H1 (cell line): ENCODE data around the gene CLCNKB. TPM values are rescaled to one million over a fixed set of nuclear protein-coding genes. Genes with fewer than 3 reads are reported as not detected.

ENCODE experiments used
- CTCF ChIA-PET: fragments of 300-600 bp; sonication (Branson Sonifier 250); formaldehyde crosslinking; loops from one replicate; lab custom pipeline; 2021; ENCODE audit not compliant: partially characterized antibody; lab: Charles Lee
- POLR2A ChIA-PET: fragments of 300-600 bp; sonication (Branson Sonifier 250); formaldehyde crosslinking; loops from one replicate; lab custom pipeline; 2021; ENCODE audit warnings: inconsistent platforms; ENCODE audit not compliant: partially characterized antibody; lab: Charles Lee
- DNase-seq, 2 experiments: peaks; one replicate each; pipeline versions ENCODE4 v3.0.0 to v3.0.0-alpha.2; 2010 to 2022; ENCODE audit warnings: low spot score in 2 of 2, low read depth in 1 of 2, mixed read lengths in 1 of 2
- FAIRE-seq: peaks from 2 replicates; lab custom pipeline; 2011; peaks lifted over from hg19 to GRCh38; lab: Jason Lieb, UNC
- H2AFZ ChIP-seq: 2 replicates; pipeline ENCODE4 v1.8.1; 2012; ENCODE audit warnings: low read length, inconsistent platforms
- H2AK5ac ChIP-seq: 2 replicates; pipeline ENCODE4 v1.6.1; 2013; ENCODE audit warnings: low read depth, low read length
- H2BK120ac ChIP-seq: replicated peaks from 2 replicates; pipeline ENCODE3; 2013; ENCODE audit warnings: low read depth, low read length, inconsistent platforms
- H2BK12ac ChIP-seq: 2 replicates; pipeline ENCODE4 v1.6.1; 2013; ENCODE audit warnings: low read depth, low read length
- H2BK15ac ChIP-seq: 2 replicates; pipeline ENCODE4 v1.6.1; 2013; ENCODE audit warnings: low read length
- H2BK20ac ChIP-seq: 2 replicates; pipeline ENCODE4 v1.6.1; 2013; ENCODE audit warnings: low read length
- H2BK5ac ChIP-seq: 2 replicates; pipeline ENCODE4 v1.6.1; 2013; ENCODE audit warnings: low read depth, low read length
- H3K14ac ChIP-seq: 2 replicates; pipeline ENCODE4 v1.6.1; 2013; ENCODE audit warnings: inconsistent platforms; ENCODE audit not compliant: insufficient read length
- H3K18ac ChIP-seq: 2 replicates; pipeline ENCODE4 v1.6.1; 2013; ENCODE audit warnings: low read length; ENCODE audit errors: extremely low read depth
- H3K23ac ChIP-seq: 2 replicates; pipeline ENCODE4 v1.6.1; 2013; ENCODE audit warnings: inconsistent platforms; ENCODE audit not compliant: insufficient read length
- H3K23me2 ChIP-seq: 2 replicates; pipeline ENCODE4 v1.6.1; 2013; ENCODE audit warnings: low read depth, low read length
- H3K27ac ChIP-seq: 2 replicates; pipeline ENCODE4 v1.6.1; 2011; ENCODE audit warnings: low read depth, low read length, inconsistent platforms
- H3K27me3 ChIP-seq, 4 experiments: replicated peaks in 1 of 4; 1 replicate in 1 of 4; 2 replicates in 3 of 4; pipeline versions ENCODE4 v1.6.1 to v1.8.1; 2011 to 2013; ENCODE audit warnings: low read length in 3 of 4, mild to moderate bottlenecking in 3 of 4, inconsistent platforms in 2 of 4, mixed read lengths in 2 of 4, moderate library complexity in 1 of 4; ENCODE audit not compliant: control insufficient read depth in 3 of 4, insufficient read depth in 3 of 4; ENCODE audit errors: extremely low read depth in 1 of 4
- H3K36me3 ChIP-seq, 4 experiments: 2 replicates each; pipeline versions ENCODE4 v1.6.1 to v1.8.1; 2011 to 2013; ENCODE audit warnings: mild to moderate bottlenecking in 4 of 4, low read length in 3 of 4, moderate library complexity in 2 of 4, control low read depth in 1 of 4, inconsistent platforms in 1 of 4; ENCODE audit not compliant: insufficient read depth in 4 of 4, control insufficient read depth in 2 of 4
- H3K4ac ChIP-seq: replicated peaks from 2 replicates; pipeline ENCODE3; 2013; ENCODE audit warnings: low read length, low read depth, mixed read lengths, inconsistent platforms; ENCODE audit not compliant: insufficient read length
- H3K4me1 ChIP-seq, 4 experiments: replicated peaks in 1 of 4; 1 replicate in 1 of 4; 2 replicates in 3 of 4; pipeline versions ENCODE4 v1.6.1 to v1.8.1; 2011 to 2013; ENCODE audit warnings: low read length in 3 of 4, inconsistent platforms in 2 of 4, mixed read lengths in 1 of 4; ENCODE audit not compliant: insufficient read depth in 4 of 4, control insufficient read depth in 3 of 4
- H3K4me2 ChIP-seq, 2 experiments: 2 replicates each; pipeline versions ENCODE4 v1.6.1 to v1.8.1; 2011 to 2013; ENCODE audit warnings: low read depth in 2 of 2, low read length in 2 of 2, control low read depth in 1 of 2, inconsistent platforms in 1 of 2, mild to moderate bottlenecking in 1 of 2; ENCODE audit not compliant: insufficient read depth in 1 of 2
- H3K4me3 ChIP-seq, 4 experiments: fragments of 200-600, 300-600 bp in 1 of 4; sonication (generic), shearing (Covaris generic), sonication (Bioruptor Twin) in 1 of 4; 2 replicates each; pipeline versions ENCODE4 v1.5.1 to v1.8.1; 2011 to 2016; ENCODE audit warnings: low read length in 4 of 4, low read depth in 3 of 4, control low read depth in 2 of 4, inconsistent platforms in 2 of 4, mild to moderate bottlenecking in 2 of 4, mixed read lengths in 1 of 4, moderate library complexity in 1 of 4; ENCODE audit not compliant: insufficient read depth in 2 of 4; ENCODE audit errors: extremely low read depth in 1 of 4
- H3K56ac ChIP-seq: replicated peaks from 2 replicates; pipeline ENCODE3; 2013; ENCODE audit warnings: low read depth, mild to moderate bottlenecking, mixed read lengths, low read length, inconsistent platforms; ENCODE audit not compliant: insufficient read length
- H3K79me1 ChIP-seq: 2 replicates; pipeline ENCODE4 v1.6.1; 2013; ENCODE audit warnings: low read depth, low read length, control low read depth
- H3K79me2 ChIP-seq, 2 experiments: 2 replicates each; pipeline versions ENCODE4 v1.6.1 to v1.8.1; 2012 to 2013; ENCODE audit warnings: low read length in 2 of 2, mild to moderate bottlenecking in 2 of 2, inconsistent platforms in 1 of 2; ENCODE audit not compliant: insufficient read depth in 2 of 2, control insufficient read depth in 1 of 2
- H3K9ac ChIP-seq, 4 experiments: replicated peaks in 1 of 4; 1 replicate in 1 of 4; 2 replicates in 3 of 4; pipeline versions ENCODE4 v1.6.1 to v1.8.1; 2011 to 2013; ENCODE audit warnings: low read depth in 3 of 4, low read length in 3 of 4, control low read depth in 2 of 4, mild to moderate bottlenecking in 2 of 4, moderate library complexity in 2 of 4, inconsistent platforms in 1 of 4; ENCODE audit errors: extremely low read depth in 1 of 4
- H3K9me3 ChIP-seq, 2 experiments: 2 replicates each; pipeline versions ENCODE4 v1.6.1 to v1.8.1; 2012 to 2013; ENCODE audit warnings: mild to moderate bottlenecking in 2 of 2, moderate library complexity in 2 of 2, control low read depth in 1 of 2, inconsistent platforms in 1 of 2, low read depth in 1 of 2, low read length in 1 of 2, mixed read lengths in 1 of 2; ENCODE audit not compliant: insufficient read depth in 2 of 2
- H4K20me1 ChIP-seq, 2 experiments: replicated peaks in 1 of 2; 2 replicates each; pipeline versions ENCODE3 to v1.8.1; 2011 to 2013; ENCODE audit warnings: inconsistent platforms in 2 of 2, low read length in 2 of 2, mild to moderate bottlenecking in 1 of 2; ENCODE audit not compliant: insufficient read depth in 2 of 2, control insufficient read depth in 1 of 2
- H4K5ac ChIP-seq: 2 replicates; pipeline ENCODE4 v1.6.1; 2013; ENCODE audit warnings: low read length, low read depth, mixed read lengths, inconsistent platforms; ENCODE audit not compliant: insufficient read length
- H4K8ac ChIP-seq: 2 replicates; pipeline ENCODE4 v1.8.0; 2013; ENCODE audit warnings: mild to moderate bottlenecking, moderate library complexity, low read length, inconsistent platforms; ENCODE audit not compliant: insufficient read depth; ENCODE audit errors: extremely low read depth
- H4K91ac ChIP-seq: replicated peaks from 2 replicates; pipeline ENCODE3; 2013; ENCODE audit warnings: low read length, mixed read lengths, inconsistent platforms; ENCODE audit not compliant: insufficient read length
- CEBPB ChIP-seq: IDR thresholded peaks from 2 replicates; pipeline ENCODE4 v1.6.1; 2012; ENCODE audit warnings: low read depth, low read length
- KDM1A ChIP-seq: fragments of 200-600, 300-600 bp; sonication (generic); IDR thresholded peaks from 2 replicates; pipeline ENCODE4 v1.7.1; 2016; ENCODE audit warnings: mild to moderate bottlenecking, low read length, borderline replicate concordance
- WGBS, 2 experiments: shearing (Covaris generic) in 1 of 2; methylation state at CpG; one replicate each; pipeline versions ENCODE4 v1.1.6 to v1.1.7; 2013 to 2015; ENCODE audit warnings: low lambda C conversion rate in 2 of 2, mixed read lengths in 2 of 2, inconsistent platforms in 1 of 2, low coverage in 1 of 2, missing lambda C conversion rate in 1 of 2; ENCODE audit not compliant: insufficient replicate concordance in 2 of 2, insufficient coverage in 1 of 2, insufficient read length in 1 of 2; ENCODE audit errors: extremely low coverage in 1 of 2, missing lambda C conversion rate in 1 of 2; 5-methylcytosine and 5-hydroxymethylcytosine counted together
- polyA plus RNA-seq, 7 experiments: library from polyadenylated mRNA; depleted of rRNA in 3 of 7; stranded (reverse) in 5 of 7; unstranded in 2 of 7; fragments of >200 nt in 5 of 7; fragments of 200-250 nt in 2 of 7; gene quantifications; 1 replicate in 5 of 7; 2 replicates in 1 of 7; 4 replicates in 1 of 7; pipeline versions ENCODE4 v1.2.1 to v1.2.3, GENCODE V29; 2011 to 2013; ENCODE audit warnings: missing spikeins in 2 of 7, mixed read lengths in 2 of 7
- total RNA-seq: library from RNA; stranded (reverse); fragmentation: NEBNext Ultra II Directional; extraction: Animal tissue kit (Norgen Biotek cat#: 25700); gene quantifications from 2 replicates; pipeline ENCODE4 v1.2.1, GENCODE V29; 2021

The CLCNKB gene
- total and polyA plus RNA-seq, 2 of the 8 experiments (the other 6 are each of a cell fraction or from before 2014, with no cell fraction given), result 1.2 to 3.5 TPM

GRCh38 chr1:15997637-15998280 is 45.8 kb upstream of the CLCNKB start:
- no peak overlapping the region for H4K8ac ChIP-seq
- H3K79me2 ChIP-seq, result no peaks in the 10 kb centered on the region
- no peaks in the 10 kb centered on the region for H3K4me1 ChIP-seq
- no peak overlapping the region for H3K14ac ChIP-seq
- H3K9me3 ChIP-seq, result no peaks in the 10 kb centered on the region
- no peak overlapping the region for H3K4me3 ChIP-seq
- WGBS, 2 experiments, result 87% methylated on average over 9 of the region's 9 CpGs; no CpG with 5 or more reads in 1 of the 2 experiments
- H3K4ac ChIP-seq, result no peak overlapping the region
- H3K18ac ChIP-seq, result no peak overlapping the region
- POLR2A ChIA-PET, result interaction anchor here (1.1 to 1.3 kb wide), 2 partner anchors 29 to 71 kb away, joined by 3 read pairs; no protein-coding TSS in a partner anchor
- H3K4me2 ChIP-seq, result no peak overlapping the region
- no peak overlapping the region for H4K91ac ChIP-seq
- no peak overlapping the region for H2BK120ac ChIP-seq
- peaks cover 0 to 3% (median 0%) of the 10 kb centered on the region in 4 experiments; a peak in 1 of 7 replicates for H3K27me3 ChIP-seq
- H4K20me1 ChIP-seq, result peaks cover 0 to 5% of the 10 kb centered on the region in 2 experiments
- CTCF ChIA-PET, result interaction anchor here (0.8 to 2.9 kb wide), 12 partner anchors 11 to 206 kb away, joined by 3 to 27 read pairs (median 4); no protein-coding TSS in a partner anchor
- H4K5ac ChIP-seq, result no peak overlapping the region
- H2BK20ac ChIP-seq, result no peak overlapping the region
- no peak overlapping the region for H2BK5ac ChIP-seq
- no peak overlapping the region for H2AK5ac ChIP-seq
- FAIRE-seq (no peak), DNase-seq (no peak)
- no peak overlapping the region for H2BK12ac ChIP-seq
- H3K36me3 ChIP-seq, result no peaks in the 10 kb centered on the region
- no peak overlapping the region for H2AFZ ChIP-seq
- no peak overlapping the region for H3K56ac ChIP-seq
- no peak overlapping the region for H3K23ac ChIP-seq
- no peaks in the 10 kb centered on the region for H3K79me1 ChIP-seq
- no peak overlapping the region for H2BK15ac ChIP-seq
- H3K9ac ChIP-seq, result no peak overlapping the region
- no peaks in the 10 kb centered on the region for H3K23me2 ChIP-seq
- H3K27ac ChIP-seq, result no peak overlapping the region; the same call in 1 of the 2 replicates
- TF ChIP-seq CEBPB (no peak), KDM1A (peak; percentile 39; the same call in 1 of the 2 replicates)
